Neural progenitor cell (in vitro differentiated cells): ENCODE data around the gene PLSCR1. TPM values are rescaled to one million over a fixed set of nuclear protein-coding genes. Genes with fewer than 3 reads are reported as not detected.

Experiments used
- DNase-seq: peaks from one replicate; pipeline ENCODE4 v3.0.0-alpha.2; 2016; ENCODE audit warnings: low spot score
- H2AFZ ChIP-seq: fragments of 200-600 bp; sonication (generic); replicated peaks from 2 replicates; pipeline ENCODE4 v1.6.1; 2016; ENCODE audit warnings: antibody characterized with exemption
- H3F3A ChIP-seq: fragments of 200-600 bp; sonication (generic); 2 replicates; pipeline ENCODE4 v1.6.1; 2016; ENCODE audit warnings: antibody characterized with exemption, low read depth
- H3K27ac ChIP-seq: fragments of 200-600 bp; sonication (generic); 2 replicates; pipeline ENCODE4 v1.5.1; 2016; ENCODE audit warnings: mild to moderate bottlenecking
- H3K27me3 ChIP-seq: fragments of 200-600 bp; sonication (generic); 2 replicates; pipeline ENCODE4 v1.6.1; 2016; ENCODE audit warnings: mild to moderate bottlenecking, moderate library complexity
- H3K36me3 ChIP-seq: fragments of 200-600 bp; sonication (generic); 2 replicates; pipeline ENCODE4 v1.5.1; 2016
- H3K4me1 ChIP-seq: fragments of 200-600 bp; sonication (generic); 2 replicates; pipeline ENCODE4 v1.6.1; 2016; ENCODE audit warnings: mixed run types
- H3K4me2 ChIP-seq: fragments of 200-600 bp; sonication (generic); 2 replicates; pipeline ENCODE4 v1.6.1; 2016
- H3K4me3 ChIP-seq: fragments of 200-600 bp; sonication (generic); 2 replicates; pipeline ENCODE4 v1.5.1; 2016
- H3K79me2 ChIP-seq: fragments of 200-600 bp; sonication (generic); 2 replicates; pipeline ENCODE4 v1.6.1; 2016; ENCODE audit warnings: low read depth
- H3K9ac ChIP-seq: fragments of 200-600 bp; sonication (generic); 2 replicates; pipeline ENCODE4 v1.6.1; 2016
- H3K9me3 ChIP-seq: fragments of 200-600 bp; sonication (generic); 2 replicates; pipeline ENCODE4 v1.5.1; 2016; ENCODE audit warnings: low read depth
- H4K20me1 ChIP-seq: fragments of 200-600 bp; sonication (generic); 2 replicates; pipeline ENCODE4 v1.6.1; 2016; ENCODE audit warnings: low read depth
- H3K27ac Mint-ChIP-seq: 3 replicates; pipeline ENCODE4 v1.8.0; 2021; ENCODE audit warnings: mixed read lengths
- H3K27me3 Mint-ChIP-seq: 2 replicates; pipeline ENCODE4 v1.8.0; 2022; ENCODE audit warnings: low read depth, mild to moderate bottlenecking, inconsistent platforms, moderate library complexity, mixed read lengths; ENCODE audit not compliant: insufficient read depth
- H3K36me3 Mint-ChIP-seq: 3 replicates; pipeline ENCODE4 v1.8.0; 2021; ENCODE audit warnings: mixed read lengths
- H3K4me1 Mint-ChIP-seq: 3 replicates; pipeline ENCODE4 v1.8.0; 2021; ENCODE audit warnings: mixed read lengths
- H3K4me3 Mint-ChIP-seq: 3 replicates; pipeline ENCODE4 v1.8.0; 2021; ENCODE audit warnings: mild to moderate bottlenecking, moderate library complexity, mixed read lengths
- H3K9me3 Mint-ChIP-seq: 3 replicates; pipeline ENCODE4 v1.8.0; 2020; ENCODE audit warnings: mixed read lengths
- EZH2 ChIP-seq: fragments of 200-600 bp; sonication (generic); IDR thresholded peaks from 2 replicates; pipeline ENCODE4 v1.6.1; 2017; ENCODE audit warnings: antibody characterized with exemption, mild to moderate bottlenecking, moderate library complexity
- EZH2phosphoT487 ChIP-seq: fragments of 200-600 bp; sonication (generic); IDR thresholded peaks from 2 replicates; pipeline ENCODE4 v1.6.1; 2017; ENCODE audit warnings: antibody characterized with exemption
- total RNA-seq: library from RNA; depleted of rRNA; stranded (reverse); fragments of >200 nt; gene quantifications from 2 replicates; pipeline ENCODE4 v1.2.3, GENCODE V29; 2015; ENCODE audit warnings: low replicate concordance
- TF ChIP-seq, protein P1 (sequence below): fragments of 200-600 bp; sonication (generic); IDR thresholded peaks from 2 replicates; pipeline ENCODE4 v1.5.1; 2017; ENCODE audit warnings: antibody characterized with exemption, mild to moderate bottlenecking

PLSCR1 gene
- total RNA-seq, 1 donor from 2014 or later: 23.9 TPM

- Histone ChIP-seq H3K27me3 (no peaks in the 10 kb centered on the region), H3K36me3 (no peaks in the 10 kb centered on the region), H3K9me3 (no peaks in the 10 kb centered on the region), H3K79me2 (no peaks in the 10 kb centered on the region), H2AFZ (no peak overlapping the region), H4K20me1 (no peaks in the 10 kb centered on the region), H3K27ac (no peak overlapping the region), H3K4me2 (no peak overlapping the region), H3K4me1 (no peaks in the 10 kb centered on the region), H3K4me3 (no peak overlapping the region), H3F3A (no peaks in the 10 kb centered on the region), H3K9ac (no peak overlapping the region)
- Mint-ChIP-seq H3K4me1 (peaks cover 14% of the 10 kb centered on the region), H3K36me3 (peaks cover 21% of the 10 kb centered on the region), H3K27ac (no peak overlapping the region), H3K9me3 (peaks cover 3% of the 10 kb centered on the region), H3K4me3 (no peak overlapping the region), H3K27me3 (no peaks in the 10 kb centered on the region)
- peak; percentile 17 for DNase-seq
- TF ChIP-seq EZH2phosphoT487 (no peak), EZH2 (no peak)
- TF ChIP-seq, protein P1, sequence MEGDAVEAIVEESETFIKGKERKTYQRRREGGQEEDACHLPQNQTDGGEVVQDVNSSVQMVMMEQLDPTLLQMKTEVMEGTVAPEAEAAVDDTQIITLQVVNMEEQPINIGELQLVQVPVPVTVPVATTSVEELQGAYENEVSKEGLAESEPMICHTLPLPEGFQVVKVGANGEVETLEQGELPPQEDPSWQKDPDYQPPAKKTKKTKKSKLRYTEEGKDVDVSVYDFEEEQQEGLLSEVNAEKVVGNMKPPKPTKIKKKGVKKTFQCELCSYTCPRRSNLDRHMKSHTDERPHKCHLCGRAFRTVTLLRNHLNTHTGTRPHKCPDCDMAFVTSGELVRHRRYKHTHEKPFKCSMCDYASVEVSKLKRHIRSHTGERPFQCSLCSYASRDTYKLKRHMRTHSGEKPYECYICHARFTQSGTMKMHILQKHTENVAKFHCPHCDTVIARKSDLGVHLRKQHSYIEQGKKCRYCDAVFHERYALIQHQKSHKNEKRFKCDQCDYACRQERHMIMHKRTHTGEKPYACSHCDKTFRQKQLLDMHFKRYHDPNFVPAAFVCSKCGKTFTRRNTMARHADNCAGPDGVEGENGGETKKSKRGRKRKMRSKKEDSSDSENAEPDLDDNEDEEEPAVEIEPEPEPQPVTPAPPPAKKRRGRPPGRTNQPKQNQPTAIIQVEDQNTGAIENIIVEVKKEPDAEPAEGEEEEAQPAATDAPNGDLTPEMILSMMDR: no peak
These were observed 7.7 kb downstream of the PLSCR1 start for GRCh38 chr3:146536681-146537080.

- no peak overlapping the region for H2AFZ ChIP-seq
- no peaks in the 10 kb centered on the region for H3K9me3 ChIP-seq
- H3K4me3 Mint-ChIP-seq: no peak overlapping the region
- H3K4me1 ChIP-seq: no peaks in the 10 kb centered on the region
- no peak for DNase-seq
- no peak overlapping the region for H3K9ac ChIP-seq
- peaks cover 9% of the 10 kb centered on the region for H3K36me3 Mint-ChIP-seq
- TF ChIP-seq EZH2 (no peak), EZH2phosphoT487 (no peak)
- TF ChIP-seq, protein P1: no peak
- peaks cover 26% of the 10 kb centered on the region for H3K4me1 Mint-ChIP-seq
- no peaks in the 10 kb centered on the region for H3F3A ChIP-seq
- no peak overlapping the region for H3K4me3 ChIP-seq
- H3K27me3 Mint-ChIP-seq: no peaks in the 10 kb centered on the region
- H3K4me2 ChIP-seq: no peak overlapping the region
- H3K36me3 ChIP-seq: no peaks in the 10 kb centered on the region
- H4K20me1 ChIP-seq: no peaks in the 10 kb centered on the region
- H3K27me3 ChIP-seq: no peaks in the 10 kb centered on the region
- no peak overlapping the region for H3K27ac Mint-ChIP-seq
- H3K27ac ChIP-seq: no peak overlapping the region
- H3K79me2 ChIP-seq: no peaks in the 10 kb centered on the region
- H3K9me3 Mint-ChIP-seq: no peaks in the 10 kb centered on the region
These were observed 12.0 kb downstream of the PLSCR1 start for GRCh38 chr3:146532406-146532805.

GRCh38 chr3:146530609-146531008 lies 13.8 kb downstream of the PLSCR1 start:
- Histone ChIP-seq H3K27ac (no peak overlapping the region), H3K4me1 (no peaks in the 10 kb centered on the region), H2AFZ (no peak overlapping the region), H3K79me2 (no peaks in the 10 kb centered on the region), H3F3A (no peaks in the 10 kb centered on the region), H3K9ac (no peak overlapping the region), H3K9me3 (no peaks in the 10 kb centered on the region), H4K20me1 (no peaks in the 10 kb centered on the region), H3K27me3 (no peaks in the 10 kb centered on the region), H3K4me2 (no peak overlapping the region), H3K4me3 (no peak overlapping the region), H3K36me3 (no peaks in the 10 kb centered on the region)
- H3K4me1 Mint-ChIP-seq: peaks cover 17% of the 10 kb centered on the region
- H3K27ac Mint-ChIP-seq: no peak overlapping the region
- DNase-seq: no peak
- H3K27me3 Mint-ChIP-seq: no peaks in the 10 kb centered on the region
- peaks cover 5% of the 10 kb centered on the region for H3K36me3 Mint-ChIP-seq
- H3K4me3 Mint-ChIP-seq: no peak overlapping the region
- no peaks in the 10 kb centered on the region for H3K9me3 Mint-ChIP-seq
- TF ChIP-seq, protein P1: no peak
- TF ChIP-seq EZH2phosphoT487 (no peak), EZH2 (no peak)
